Prostate gland (tissue), 2 donors: ENCODE data around the gene PIM3. TPM values are rescaled to one million over a fixed set of nuclear protein-coding genes. Genes with fewer than 3 reads are reported as not detected.

Source experiments
- DNase-seq: peaks from one replicate; pipeline ENCODE4 v3.0.0-alpha.2; 2019; ENCODE audit warnings: low spot score
- H3K27ac ChIP-seq, 2 donors: fragments of 200-600 bp; sonication (generic); 2 replicates each; pipeline ENCODE4 v1.5.1; 2017 to 2019
- H3K27me3 ChIP-seq: fragments of 200-600 bp; sonication (generic); replicated peaks from 2 replicates; pipeline ENCODE4 v1.5.1; 2019; ENCODE audit not compliant: insufficient read depth
- H3K36me3 ChIP-seq, 2 donors: fragments of 200-600 bp; sonication (generic); 1 replicate in 1 of 2; 2 replicates in 1 of 2; pipeline versions ENCODE4 v1.5.1 to v1.8.1; 2017 to 2019
- H3K4me1 ChIP-seq: fragments of 200-600 bp; sonication (generic); replicated peaks from 2 replicates; pipeline ENCODE4 v1.5.1; 2019
- H3K4me3 ChIP-seq, 2 donors: fragments of 200-600 bp; sonication (generic); 2 replicates each; pipeline ENCODE4 v1.5.1; 2017 to 2019
- H3K9me3 ChIP-seq: fragments of 200-600 bp; sonication (generic); 2 replicates; pipeline ENCODE4 v1.5.1; 2017
- CTCF ChIP-seq, 4 experiments: fragments of 200-600 bp in 2 of 4; fragments of 450-650 bp in 2 of 4; sonication (generic) in 2 of 4; IDR thresholded peaks; 1 replicate in 3 of 4; 2 replicates in 1 of 4; pipeline ENCODE4 v1.5.1; 2016 to 2019; ENCODE audit warnings: antibody characterized with exemption in 4 of 4, mild to moderate bottlenecking in 2 of 4, moderate library complexity in 2 of 4
- POLR2A ChIP-seq: fragments of 450-650 bp; IDR thresholded peaks from one replicate; pipeline ENCODE4 v1.6.1; 2016; ENCODE audit warnings: antibody characterized with exemption, mild to moderate bottlenecking
- POLR2AphosphoS5 ChIP-seq: sonication (generic); formaldehyde crosslinking; IDR thresholded peaks from one replicate; pipeline ENCODE4 v1.6.1; 2017; ENCODE audit warnings: antibody characterized with exemption
- WGBS: methylation state at CpG from one replicate; pipeline ENCODE4 v1.1.5; 2018; 5-methylcytosine and 5-hydroxymethylcytosine counted together
- intact Hi-C: fragments of 100-400 bp; cut with DNase I; formaldehyde crosslinking; loops from one replicate; pipeline ENCODE4 v1.14.2; 2022
- total RNA-seq, 2 donors: library from RNA; depleted of rRNA; stranded (reverse); fragments of >200 nt; gene quantifications; one replicate each; pipeline ENCODE4 v1.1.0, GENCODE V29; 2016

PIM3 gene
- total RNA-seq = 100 to 1,000 TPM; 126 to 183 TPM

- Histone ChIP-seq H3K36me3 (peaks cover 7 to 16% of the 10 kb centered on the region in 2 donors), H3K27me3 (no peaks in the 10 kb centered on the region), H3K4me1 (peaks cover 19% of the 10 kb centered on the region), H3K9me3 (no peaks in the 10 kb centered on the region), H3K4me3 (peak within 1 kb of the TSS; percentile 69 to 83), H3K27ac (peak within 1 kb of the TSS; percentile 92 to 99)
- intact Hi-C loops = no loop called here
- 0% methylated on average over 53 of the region's 137 CpGs for WGBS
- DNase-seq = peak; percentile 93
- TF ChIP-seq CTCF (IDR thresholded peaks at IDR 0.05) (no peak), POLR2AphosphoS5 (peak; percentile 83), POLR2A (peak; percentile 93)
These were observed at the start of gene PIM3 for GRCh38 chr22:49960159-49961004. Gene PIM3 (plus strand): TSS chr22:49960772. CDS start chr22:49960948, 176 bp downstream.

GRCh38 chr22:49911881-49912625 lies 48.5 kb upstream of the PIM3 start:
- WGBS = 96% methylated on average over 29 of the region's 30 CpGs

GRCh38 chr22:49913026-49913425 lies 47.5 kb upstream of the PIM3 start:
- H3K9me3 ChIP-seq = no peaks in the 10 kb centered on the region
- no peaks in the 10 kb centered on the region for H3K36me3 ChIP-seq
- H3K27ac ChIP-seq = no peak overlapping the region
- H3K27me3 ChIP-seq = no peaks in the 10 kb centered on the region
- no peak overlapping the region for H3K4me3 ChIP-seq
- WGBS = 88% methylated on average over 14 of the region's 14 CpGs
- no peak for DNase-seq
- TF ChIP-seq POLR2AphosphoS5 (no peak), POLR2A (no peak), CTCF (IDR thresholded peaks at IDR 0.05) (no peak)
- intact Hi-C loops = no loop called here
- no peaks in the 10 kb centered on the region for H3K4me1 ChIP-seq

More at GRCh38 chr22:49911881-49912625, 48.5 kb upstream of the PIM3 start:
- no peak overlapping the region for H3K4me3 ChIP-seq
- H3K27me3 ChIP-seq = no peaks in the 10 kb centered on the region
- DNase-seq = no peak
- H3K36me3 ChIP-seq = no peaks in the 10 kb centered on the region
- no peaks in the 10 kb centered on the region for H3K4me1 ChIP-seq
- TF ChIP-seq POLR2AphosphoS5 (no peak), POLR2A (no peak), CTCF (IDR thresholded peaks at IDR 0.05) (no peak)
- H3K9me3 ChIP-seq = no peaks in the 10 kb centered on the region
- intact Hi-C loops = no loop called here
- no peak overlapping the region for H3K27ac ChIP-seq

GRCh38 chr22:49913446-49913845 lies 47.1 kb upstream of the PIM3 start:
- H3K27ac ChIP-seq = no peak overlapping the region
- 95% methylated on average over 14 of the region's 14 CpGs for WGBS
- H3K36me3 ChIP-seq = no peaks in the 10 kb centered on the region
- intact Hi-C loops = no loop called here
- no peaks in the 10 kb centered on the region for H3K27me3 ChIP-seq
- no peaks in the 10 kb centered on the region for H3K4me1 ChIP-seq
- no peak for DNase-seq
- no peaks in the 10 kb centered on the region for H3K9me3 ChIP-seq
- no peak for TF ChIP-seq CTCF (IDR thresholded peaks at IDR 0.05)
- no peak for TF ChIP-seq POLR2AphosphoS5
- TF ChIP-seq POLR2A = no peak
- H3K4me3 ChIP-seq = no peak overlapping the region
